Measurements from ENCODE around the gene NR1H4.
"Not testable (repeated sequence)": the region's sequence is repeated elsewhere in the genome, so short reads cannot be mapped to it uniquely, and the experiment has no call there.

Gene NR1H4

GRCh38 chr12:100473716-100474150 is at the start of gene NR1H4:
Gene NR1H4 (plus strand): TSS chr12:100473866. CDS start chr12:100493324, 19,458 bp downstream.
- DNase-seq (ENCODE audit: low read depth in 2 of 2), result no peak

GRCh38 chr12:100426145-100426544 is 47.5 kb upstream of the NR1H4 start:
- DNase-seq (ENCODE audit: low read depth in 2 of 2), result no peak

- DNase-seq (ENCODE audit: low read depth in 2 of 2), result no peak
Observed at GRCh38 chr12:100427078-100427477, 46.6 kb upstream of the NR1H4 start.

- not testable (repeated sequence) for DNase-seq (ENCODE audit: low read depth in 2 of 2)
Observed at GRCh38 chr12:100430251-100430650, 43.4 kb upstream of the NR1H4 start.

GRCh38 chr12:100433701-100434100 is 40.0 kb upstream of the NR1H4 start:
- DNase-seq (ENCODE audit: low read depth in 2 of 2), result no peak

GRCh38 chr12:100434177-100434576 is 39.5 kb upstream of the NR1H4 start:
- DNase-seq (ENCODE audit: low read depth in 2 of 2), result no peak

GRCh38 chr12:100435957-100436356 is 37.7 kb upstream of the NR1H4 start:
- no peak for DNase-seq (ENCODE audit: low read depth in 2 of 2)

- DNase-seq (ENCODE audit: low read depth in 2 of 2), result no peak
Observed at GRCh38 chr12:100437038-100437841, 36.4 kb upstream of the NR1H4 start.

- no peak for DNase-seq (ENCODE audit: low read depth in 2 of 2)
Observed at GRCh38 chr12:100439797-100440196, 33.9 kb upstream of the NR1H4 start.

- no peak for DNase-seq (ENCODE audit: low read depth in 2 of 2)
Observed at GRCh38 chr12:100442403-100442802, 31.3 kb upstream of the NR1H4 start.

GRCh38 chr12:100443434-100443833 is 30.2 kb upstream of the NR1H4 start:
- DNase-seq (ENCODE audit: low read depth in 2 of 2), result no peak

- no peak for DNase-seq (ENCODE audit: low read depth in 2 of 2)
Observed at GRCh38 chr12:100445081-100445481, 28.6 kb upstream of the NR1H4 start.

- no peak for DNase-seq (ENCODE audit: low read depth in 2 of 2)
Observed at GRCh38 chr12:100447381-100447780, 26.3 kb upstream of the NR1H4 start.

GRCh38 chr12:100448656-100449055 is 25.0 kb upstream of the NR1H4 start:
- no peak for DNase-seq (ENCODE audit: low read depth in 2 of 2)

- DNase-seq (ENCODE audit: low read depth in 2 of 2), result no peak
Observed at GRCh38 chr12:100450735-100451134, 22.9 kb upstream of the NR1H4 start.

GRCh38 chr12:100453951-100454350 is 19.7 kb upstream of the NR1H4 start:
- DNase-seq (ENCODE audit: low read depth in 2 of 2), result no peak

GRCh38 chr12:100455896-100456295 is 17.8 kb upstream of the NR1H4 start:
- DNase-seq (ENCODE audit: low read depth in 2 of 2), result no peak

- no peak for DNase-seq (ENCODE audit: low read depth in 2 of 2)
Observed at GRCh38 chr12:100458191-100458590, 15.5 kb upstream of the NR1H4 start.

GRCh38 chr12:100460702-100461101 is 13.0 kb upstream of the NR1H4 start:
- DNase-seq (ENCODE audit: low read depth in 2 of 2), result no peak

GRCh38 chr12:100461330-100461973 is 12.2 kb upstream of the NR1H4 start:
- DNase-seq (ENCODE audit: low read depth in 2 of 2), result no peak

- DNase-seq (ENCODE audit: low read depth in 2 of 2), result no peak
Observed at GRCh38 chr12:100463661-100464060, 10.0 kb upstream of the NR1H4 start.

GRCh38 chr12:100464529-100464928 is 9.1 kb upstream of the NR1H4 start:
- no peak for DNase-seq (ENCODE audit: low read depth in 2 of 2)

- DNase-seq (ENCODE audit: low read depth in 2 of 2), result no peak
Observed at GRCh38 chr12:100468126-100468525, 5.5 kb upstream of the NR1H4 start.

Measured in stimulated activated CD4-positive, alpha-beta T cell treated with anti-CD3 and anti-CD28 coated beads, Interleukin-1b, Interleukin-23, amount 100 ng/mL, for 4 hours (primary cell).